ENCODE data around the gene CDH26.
"Not testable (repeated sequence)": the region's sequence is repeated elsewhere in the genome, so short reads cannot be mapped to it uniquely, and the experiment has no call there.

Gene CDH26

DNA sequence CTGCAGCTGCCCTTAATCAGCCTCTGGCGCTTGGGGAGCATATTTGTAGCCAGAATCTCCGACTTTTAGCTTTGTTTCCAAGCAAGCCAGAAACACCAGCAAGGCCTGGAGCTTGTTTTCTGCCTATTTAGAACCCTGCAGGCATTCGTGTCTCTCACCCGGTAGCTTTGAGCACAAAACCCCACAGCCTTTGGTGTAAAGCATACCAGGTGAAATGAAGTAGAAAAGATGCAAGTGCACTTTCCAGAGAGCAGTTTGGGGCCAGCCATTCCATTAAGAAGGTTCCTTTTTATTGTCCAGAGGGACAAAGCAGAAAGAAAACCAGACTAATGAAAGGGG, 17.3 kb upstream of the CDH26 start:
- no peak for DNase-seq (ENCODE audit: low spot score)

GRCh38 chr20:59942245-59942644, 16.0 kb upstream of the CDH26 start:
- no peak for DNase-seq (ENCODE audit: low spot score)

DNA sequence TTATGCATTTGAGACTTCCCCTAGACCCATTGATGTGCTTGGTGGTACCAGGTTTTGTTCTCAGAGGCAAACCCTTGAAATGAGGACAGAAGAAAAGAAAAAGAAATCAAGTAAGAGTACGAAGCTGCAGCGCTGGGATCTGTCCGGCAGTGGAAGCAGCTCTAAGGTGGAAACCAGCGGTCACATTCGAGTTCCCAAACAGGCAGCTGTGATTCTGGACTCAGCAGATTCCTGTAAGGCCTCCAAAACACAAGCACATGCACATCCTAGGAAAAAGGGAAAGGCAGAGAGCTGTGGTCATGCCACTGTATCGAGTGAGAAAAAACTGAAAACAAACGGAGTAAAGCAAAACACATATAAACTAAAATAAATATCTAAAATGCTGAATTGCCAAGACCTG, 13.5 kb upstream of the CDH26 start:
- DNase-seq (ENCODE audit: low spot score) = no peak

GRCh38 chr20:59945175-59945574, 13.0 kb upstream of the CDH26 start:
- no peak for DNase-seq (ENCODE audit: low spot score)

- DNase-seq (ENCODE audit: low spot score) = no peak
Measured at GRCh38 chr20:59945731-59946130, 12.5 kb upstream of the CDH26 start.

DNA sequence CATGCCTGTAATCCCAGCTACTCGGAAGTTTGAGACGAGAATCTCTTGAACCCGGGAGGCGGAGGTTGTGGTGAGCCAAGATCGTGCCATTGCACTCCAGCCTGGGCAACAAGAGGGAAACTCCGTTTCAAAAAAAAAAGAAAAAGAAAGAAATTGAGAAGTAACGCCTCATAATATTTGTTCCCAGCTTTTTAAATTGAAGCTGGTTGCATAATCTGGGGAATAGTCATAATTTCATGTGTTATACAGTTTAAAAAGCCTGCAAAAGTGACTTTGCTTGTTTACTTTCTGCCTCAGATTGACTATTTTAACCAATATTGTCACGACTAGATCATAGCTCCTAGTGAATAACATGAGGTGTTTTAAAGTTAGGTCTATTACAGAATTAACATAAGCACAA, 10.8 kb upstream of the CDH26 start:
- no peak for DNase-seq (ENCODE audit: low spot score)

- no peak for DNase-seq (ENCODE audit: low spot score)
Measured at GRCh38 chr20:59948212-59948611, 10.0 kb upstream of the CDH26 start.

DNA sequence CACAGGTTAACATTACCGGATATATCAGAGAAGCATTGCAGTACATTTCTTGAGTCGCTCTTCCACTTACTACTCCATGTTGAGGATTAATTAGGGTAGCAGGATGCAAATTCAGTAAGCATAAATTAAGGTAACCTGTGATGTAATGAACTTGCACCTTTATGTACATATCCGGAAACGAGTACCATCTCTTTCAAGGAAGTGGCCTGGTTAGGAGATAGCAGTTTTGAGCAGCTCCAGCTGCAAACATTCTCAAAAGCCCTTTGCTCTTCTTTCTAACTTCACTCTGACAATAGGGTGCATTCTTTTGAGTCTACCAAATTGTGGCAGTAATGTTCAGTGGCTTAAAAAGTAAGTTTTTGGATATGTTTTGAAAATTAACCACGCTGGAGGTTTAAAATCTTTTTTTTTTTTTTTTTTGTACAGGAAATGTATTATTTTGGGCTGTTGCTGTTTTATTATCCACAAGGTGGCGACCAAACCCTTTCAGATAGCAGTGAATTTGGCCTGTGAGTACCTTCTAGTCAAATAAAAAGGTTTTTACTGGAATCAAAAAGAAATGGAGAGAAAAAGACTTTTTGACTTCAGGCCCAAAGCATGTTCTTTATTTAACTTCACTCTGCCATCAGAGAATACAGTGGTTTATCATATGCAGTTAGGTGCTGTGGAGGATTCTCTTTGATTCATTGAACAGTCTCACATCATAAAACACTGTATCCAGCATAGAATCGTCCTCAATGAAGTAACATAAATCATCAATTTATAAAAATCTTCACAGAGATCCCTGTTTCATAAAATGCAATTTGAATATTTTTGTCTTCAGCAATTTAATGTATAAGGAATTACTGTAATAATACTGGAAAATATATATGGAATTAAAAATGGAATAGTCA, 9.1 kb upstream of the CDH26 start:
- peak; percentile 59 for DNase-seq (ENCODE audit: low spot score)

- no peak for DNase-seq (ENCODE audit: low spot score)
Measured at GRCh38 chr20:59949911-59950310, 8.3 kb upstream of the CDH26 start.

- no peak for DNase-seq (ENCODE audit: low spot score)
Measured at GRCh38 chr20:59954718-59955117, 3.5 kb upstream of the CDH26 start.

DNA sequence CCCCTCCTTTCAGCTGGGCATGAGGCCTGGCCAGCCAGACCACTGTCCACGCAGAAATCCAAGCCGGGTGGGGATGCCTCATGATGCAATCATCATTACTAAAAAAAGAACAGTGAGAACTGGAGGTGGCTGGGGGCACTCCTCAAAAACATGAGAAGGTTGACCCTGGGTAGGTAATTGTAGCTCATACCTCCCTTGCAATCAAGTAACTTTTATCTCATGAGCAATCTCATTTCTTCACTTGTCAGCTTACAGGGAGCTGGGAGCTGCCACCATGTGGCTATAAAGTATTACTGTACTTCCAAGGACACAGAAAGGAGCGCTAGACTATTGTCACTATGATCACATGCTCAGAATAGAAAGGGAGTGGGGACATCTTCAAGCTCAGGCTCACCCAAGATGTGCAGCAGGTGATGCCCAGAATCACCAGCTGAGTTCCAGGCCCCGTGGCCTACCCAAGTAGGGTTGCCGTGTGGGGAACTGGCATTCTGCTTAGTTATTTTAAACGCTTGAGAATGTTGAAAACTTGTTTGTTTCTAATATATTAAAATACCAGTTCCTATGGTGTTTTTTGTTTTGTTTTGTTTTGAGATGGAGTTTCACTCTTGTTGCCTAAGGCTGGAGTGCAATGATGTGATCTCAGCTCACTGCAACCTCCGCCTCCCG, 3.0 kb upstream of the CDH26 start:
- peak; percentile 63 for DNase-seq (ENCODE audit: low spot score)

- DNase-seq (ENCODE audit: low spot score) = not testable (repeated sequence)
Measured at GRCh38 chr20:59957568-59957967, 655 bp upstream of the CDH26 start.

GRCh38 chr20:59958626-59959025, 403 bp downstream of the CDH26 start:
- no peak for DNase-seq (ENCODE audit: low spot score)

DNA sequence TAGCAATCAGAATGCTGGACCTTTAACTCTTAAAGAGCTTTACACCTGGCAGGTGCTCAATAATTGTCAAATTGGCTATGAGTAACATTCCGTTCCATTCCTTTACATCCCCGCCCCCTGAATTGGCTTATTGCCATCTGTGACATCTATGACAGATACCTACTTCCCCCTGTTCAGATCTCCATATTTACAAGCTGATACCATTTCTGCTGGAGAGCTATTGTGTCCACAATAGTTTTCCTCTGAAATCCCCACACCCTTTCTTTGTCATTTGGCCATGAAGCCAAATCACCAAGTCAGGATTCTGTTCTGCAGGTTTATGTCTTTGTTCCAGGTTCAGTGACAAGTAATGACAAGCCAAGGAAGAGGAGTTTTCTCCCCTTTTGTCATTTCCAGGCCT, 3.2 kb downstream of the CDH26 start:
- DNase-seq (ENCODE audit: low spot score) = no peak

DNA sequence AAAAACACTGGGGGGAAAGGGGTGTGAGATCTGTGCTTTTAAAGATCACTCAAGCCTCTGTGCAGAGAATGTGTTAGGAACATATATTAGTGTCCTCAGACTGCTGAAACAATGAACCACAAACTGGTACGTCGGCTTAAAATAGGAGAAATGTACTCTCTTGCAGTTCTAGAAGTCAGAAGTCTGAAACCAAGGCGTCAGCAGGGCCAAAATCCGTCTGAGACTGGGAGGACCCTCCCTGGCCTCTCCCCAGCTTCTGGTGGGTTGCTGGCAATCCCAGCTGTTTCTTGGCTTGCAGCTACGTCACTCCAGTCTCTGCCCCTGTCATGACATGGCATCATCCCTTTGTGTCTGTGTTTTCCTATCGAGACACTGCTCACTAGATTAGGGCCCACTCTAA, 3.9 kb downstream of the CDH26 start:
- DNase-seq (ENCODE audit: low spot score) = no peak

- no peak for DNase-seq (ENCODE audit: low spot score)
Measured at GRCh38 chr20:59966428-59966827, 8.2 kb downstream of the CDH26 start.

GRCh38 chr20:59971428-59971827, 13.2 kb downstream of the CDH26 start:
- DNase-seq (ENCODE audit: low spot score) = no peak

DNA sequence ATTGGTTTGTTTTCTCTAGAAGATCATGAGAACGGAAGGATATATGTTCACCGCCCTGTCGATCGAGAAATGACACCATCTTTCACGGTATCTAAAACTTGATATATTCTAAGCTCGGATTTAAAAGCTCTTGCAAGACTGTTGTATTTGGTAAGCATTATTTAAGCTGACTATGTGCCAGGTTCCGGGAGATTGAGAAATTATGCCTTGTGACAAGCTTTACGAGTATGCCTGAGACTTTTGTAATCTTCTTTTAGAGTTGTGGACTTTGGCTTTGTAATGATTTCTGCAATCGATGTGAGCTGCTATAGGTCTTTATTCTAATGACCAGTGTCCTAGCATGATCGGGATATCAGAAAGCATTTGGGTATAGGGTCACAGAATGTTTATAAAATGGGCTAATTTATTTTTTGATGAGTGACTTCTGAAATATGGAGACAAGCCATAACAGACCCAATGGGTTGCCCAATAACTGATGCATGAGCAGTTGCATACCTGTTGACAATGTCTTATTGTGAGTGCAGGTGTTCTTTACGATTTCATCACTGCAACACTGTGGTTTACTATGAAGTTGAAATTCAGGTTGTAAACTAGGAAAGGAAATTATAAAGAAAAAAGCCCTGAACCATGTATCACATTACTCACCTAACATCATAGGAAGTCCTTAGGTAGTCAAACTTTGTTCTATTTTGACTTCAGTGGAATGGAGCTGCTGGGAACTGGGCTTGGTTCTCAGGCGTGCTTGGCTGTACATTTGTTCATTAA, 14.0 kb downstream of the CDH26 start:
- peak; percentile 55 for DNase-seq (ENCODE audit: low spot score)

DNA sequence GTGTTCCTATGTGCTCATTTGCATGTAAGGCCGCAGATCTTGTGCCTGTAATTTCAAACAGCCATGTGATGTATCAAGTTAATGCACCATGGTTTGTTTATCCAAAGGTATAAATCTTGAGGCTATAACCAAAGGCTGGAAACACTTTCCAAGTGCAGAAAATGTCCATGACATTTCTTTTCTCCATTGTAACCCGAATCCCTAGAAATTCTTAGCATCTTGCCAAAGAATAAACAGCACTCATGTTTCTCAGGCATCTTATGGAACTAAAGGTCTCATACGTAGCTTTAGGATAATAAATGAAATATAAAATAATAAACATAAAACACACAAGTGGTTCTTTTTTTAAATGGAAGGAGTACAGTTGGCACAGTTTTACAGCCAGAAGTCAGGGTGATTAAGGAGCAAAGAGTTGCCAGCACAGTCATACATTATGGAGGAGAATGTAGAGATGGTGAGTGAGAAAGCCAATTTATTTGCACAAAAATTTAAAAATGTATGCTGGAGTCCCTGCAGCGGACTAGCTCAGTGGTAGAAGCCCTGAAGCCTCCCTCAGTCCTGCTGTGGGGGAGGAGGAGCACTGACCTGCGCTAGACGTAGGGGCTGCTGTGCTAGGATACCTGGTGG, 18.0 kb downstream of the CDH26 start:
- DNase-seq (ENCODE audit: low spot score) = no peak

DNA sequence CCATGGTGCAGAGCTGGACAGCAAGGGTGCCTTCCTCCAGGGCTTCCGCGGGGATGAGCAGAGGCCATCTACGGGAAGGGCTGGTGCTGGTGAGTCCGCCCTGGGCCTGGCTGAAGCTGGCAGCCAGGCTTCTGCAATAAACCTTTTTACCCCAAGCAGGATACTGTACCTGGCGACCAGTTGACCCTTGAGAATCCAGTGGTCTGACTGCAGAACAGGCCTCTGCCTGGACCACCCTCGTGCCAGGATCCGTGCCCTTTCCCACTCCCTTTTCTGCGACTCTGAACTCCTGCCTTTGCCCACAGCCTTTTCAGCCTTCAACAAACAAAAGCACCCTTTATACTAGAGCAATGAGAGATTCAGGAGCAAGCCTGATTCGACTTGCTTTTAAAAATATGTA, 18.9 kb downstream of the CDH26 start:
- no peak for DNase-seq (ENCODE audit: low spot score)

DNA sequence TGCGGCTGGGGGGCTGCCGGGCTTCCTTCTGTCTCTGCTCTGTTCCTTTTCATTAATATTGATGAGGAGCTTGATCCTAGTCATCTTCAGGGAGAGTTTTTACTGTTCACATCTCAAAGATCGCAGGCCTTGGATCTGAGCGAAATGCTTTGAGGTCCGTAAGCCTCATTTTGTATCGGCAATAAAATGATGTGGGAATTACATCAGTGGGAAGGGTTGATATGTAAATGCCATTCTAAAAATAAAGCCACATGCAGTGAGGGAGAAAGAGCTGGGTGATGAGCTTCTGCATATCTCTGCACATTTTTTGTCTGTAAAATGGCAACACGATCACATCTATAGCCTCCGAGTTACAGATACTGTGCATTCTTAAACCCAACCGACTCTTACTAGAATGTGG, 24.9 kb downstream of the CDH26 start:
- no peak for DNase-seq (ENCODE audit: low spot score)

GRCh38 chr20:59984541-59984940, 26.3 kb downstream of the CDH26 start:
- no peak for DNase-seq (ENCODE audit: low spot score)

DNA sequence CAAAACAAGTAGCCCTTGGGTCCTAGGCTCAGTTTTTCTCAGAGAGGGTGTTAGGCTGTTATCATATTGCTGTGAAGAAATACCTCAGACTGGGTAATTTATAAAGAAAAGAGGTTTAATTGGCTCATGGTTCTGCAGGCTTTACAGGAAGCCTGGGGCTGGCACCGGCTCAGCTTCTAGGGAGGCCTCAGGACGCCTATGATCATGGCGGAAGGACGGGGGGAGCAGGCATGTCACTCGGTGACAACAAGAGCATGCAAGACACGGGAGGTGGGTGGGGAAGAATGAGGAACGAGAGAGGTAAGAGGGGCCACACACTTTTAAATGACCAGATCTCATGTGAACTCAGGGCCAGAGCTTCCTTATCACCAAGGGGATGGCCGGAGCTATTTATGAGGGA, 26.9 kb downstream of the CDH26 start:
- no peak for DNase-seq (ENCODE audit: low spot score)
